ENCODE results near the gene LIPN.
"Not testable (repeated sequence)": the region's sequence is repeated elsewhere in the genome, so short reads cannot be mapped to it uniquely, and the experiment has no call there.

LIPN gene, protein sequence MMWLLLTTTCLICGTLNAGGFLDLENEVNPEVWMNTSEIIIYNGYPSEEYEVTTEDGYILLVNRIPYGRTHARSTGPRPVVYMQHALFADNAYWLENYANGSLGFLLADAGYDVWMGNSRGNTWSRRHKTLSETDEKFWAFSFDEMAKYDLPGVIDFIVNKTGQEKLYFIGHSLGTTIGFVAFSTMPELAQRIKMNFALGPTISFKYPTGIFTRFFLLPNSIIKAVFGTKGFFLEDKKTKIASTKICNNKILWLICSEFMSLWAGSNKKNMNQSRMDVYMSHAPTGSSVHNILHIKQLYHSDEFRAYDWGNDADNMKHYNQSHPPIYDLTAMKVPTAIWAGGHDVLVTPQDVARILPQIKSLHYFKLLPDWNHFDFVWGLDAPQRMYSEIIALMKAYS

GRCh38 chr10:88759366-88760101, at the start of gene LIPN:
Gene LIPN (plus strand): TSS chr10:88760020. CDS start chr10:88761406, 1,386 bp downstream.
- no peak for DNase-seq

- DNase-seq: no peak
Observed at GRCh38 chr10:88715517-88715916, 44.3 kb upstream of the LIPN start.

GRCh38 chr10:88721392-88721791, 38.4 kb upstream of the LIPN start:
- no peak for DNase-seq

DNA sequence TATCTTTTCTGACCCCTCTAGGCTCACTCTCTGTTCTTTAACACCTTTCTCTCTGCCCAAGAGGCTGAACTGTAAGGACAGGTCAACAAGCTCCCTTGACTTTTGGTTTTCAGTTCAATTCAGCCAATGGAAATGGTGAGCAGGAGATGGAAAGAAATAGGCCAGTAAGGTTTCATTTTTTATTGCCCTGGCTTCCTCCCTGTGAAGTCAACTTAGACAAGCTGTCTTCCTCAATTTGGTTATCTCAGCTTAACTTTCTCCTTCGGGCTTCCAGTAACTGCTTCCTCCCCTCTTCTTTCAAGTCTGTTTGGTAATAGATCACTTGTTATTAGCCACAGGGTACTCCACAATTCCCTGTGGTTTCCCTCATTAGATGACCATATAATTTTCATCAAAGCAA, 34.0 kb upstream of the LIPN start:
- no peak for DNase-seq

DNA sequence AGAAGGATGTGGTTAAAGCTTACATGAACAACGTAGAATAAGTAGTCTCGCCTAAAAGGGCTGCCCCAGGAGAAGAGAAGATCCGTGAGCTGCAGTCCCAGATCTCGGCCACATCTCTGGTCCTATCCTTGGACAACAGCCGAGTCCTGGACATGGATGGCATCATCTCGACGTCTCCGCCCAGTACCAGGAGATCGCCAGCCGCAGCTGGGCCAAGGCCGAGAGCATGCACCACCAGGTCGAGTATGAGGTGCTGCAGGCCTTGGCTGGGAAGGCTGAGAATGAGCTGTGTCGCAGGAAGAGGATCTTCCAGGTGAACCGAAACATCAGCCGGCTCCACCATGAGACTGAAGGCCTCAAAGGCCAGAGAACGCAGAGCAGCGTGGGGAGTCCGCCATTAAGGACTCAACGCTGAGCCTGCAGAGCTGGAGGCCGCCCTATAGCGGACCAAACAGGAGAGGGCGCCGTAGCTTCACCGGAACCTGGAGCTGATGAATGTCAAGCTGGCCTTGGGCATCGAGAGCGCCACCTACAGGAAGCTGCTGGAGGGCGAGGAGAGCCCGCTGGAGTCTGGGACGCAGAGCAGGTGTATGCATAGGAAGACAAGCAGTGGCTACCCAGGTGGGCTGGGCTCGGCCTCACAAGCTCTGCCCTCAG, 31.6 kb upstream of the LIPN start:
- DNase-seq: no peak

GRCh38 chr10:88730864-88731263, 29.0 kb upstream of the LIPN start:
- DNase-seq: no peak

DNA sequence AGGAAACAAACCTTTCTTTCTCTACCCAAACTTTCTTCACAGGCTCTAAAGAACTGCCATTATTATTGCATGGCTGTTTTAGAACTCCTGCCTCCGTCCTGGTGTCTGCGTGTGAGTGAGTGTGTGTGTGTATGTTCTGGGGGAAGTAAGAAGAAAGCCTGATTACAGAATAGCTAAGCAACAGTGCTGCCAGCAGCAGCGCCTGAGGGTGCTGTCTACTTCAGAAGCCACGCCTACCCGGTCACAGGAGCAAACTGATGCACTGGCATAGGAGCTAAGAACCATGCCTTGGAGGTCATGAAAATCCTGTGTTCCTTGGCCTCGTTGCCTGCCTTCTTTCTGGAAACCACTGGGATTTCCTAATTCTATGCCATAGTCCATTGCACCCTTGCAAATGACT, 28.5 kb upstream of the LIPN start:
- no peak for DNase-seq

DNA sequence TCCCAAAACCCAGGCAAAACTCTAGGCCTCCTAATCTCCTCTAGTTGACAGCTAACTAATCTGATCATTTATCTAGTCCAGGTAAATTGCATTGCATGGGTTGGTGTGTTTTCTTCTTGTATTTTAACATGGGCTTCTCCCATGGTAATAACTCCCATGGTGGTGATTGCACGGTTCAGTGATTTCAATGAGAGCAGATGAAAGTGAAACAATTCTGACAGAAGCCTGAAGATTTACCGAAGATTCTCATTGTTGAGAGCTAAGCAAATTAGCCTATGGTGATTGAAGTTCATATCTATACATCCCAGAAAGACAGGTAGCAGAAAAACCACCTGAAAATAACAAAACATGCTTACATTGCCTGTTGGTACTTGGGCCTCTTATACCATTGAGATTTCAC, 26.6 kb upstream of the LIPN start:
- DNase-seq: no peak

GRCh38 chr10:88735661-88736060, 24.2 kb upstream of the LIPN start:
- no peak for DNase-seq

DNA sequence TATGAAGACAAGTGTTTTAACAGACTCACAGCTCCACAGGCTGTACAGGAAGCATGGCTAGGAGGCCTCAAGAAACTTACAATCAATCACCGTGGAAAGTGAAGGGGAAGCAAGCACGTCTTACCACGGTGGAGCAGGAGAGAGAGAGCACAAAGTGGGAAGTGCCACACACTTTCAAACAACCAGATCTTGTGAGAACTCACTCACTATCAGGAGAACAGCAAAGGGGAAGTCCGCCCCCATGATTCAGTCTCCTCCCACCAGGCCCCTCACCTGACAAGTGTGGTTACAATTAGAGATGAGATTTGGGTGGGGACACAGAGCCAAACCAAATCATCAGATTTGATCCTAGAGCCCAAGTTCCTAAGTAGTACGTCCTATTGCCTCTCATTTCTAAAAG, 17.9 kb upstream of the LIPN start:
- not testable (repeated sequence) for DNase-seq

GRCh38 chr10:88742448-88742847, 17.4 kb upstream of the LIPN start:
- DNase-seq: no peak

GRCh38 chr10:88744002-88744401, 15.8 kb upstream of the LIPN start:
- no peak for DNase-seq

- no peak for DNase-seq
Observed at GRCh38 chr10:88745633-88746032, 14.2 kb upstream of the LIPN start.

GRCh38 chr10:88754287-88754686, 5.5 kb upstream of the LIPN start:
- DNase-seq: no peak

DNA sequence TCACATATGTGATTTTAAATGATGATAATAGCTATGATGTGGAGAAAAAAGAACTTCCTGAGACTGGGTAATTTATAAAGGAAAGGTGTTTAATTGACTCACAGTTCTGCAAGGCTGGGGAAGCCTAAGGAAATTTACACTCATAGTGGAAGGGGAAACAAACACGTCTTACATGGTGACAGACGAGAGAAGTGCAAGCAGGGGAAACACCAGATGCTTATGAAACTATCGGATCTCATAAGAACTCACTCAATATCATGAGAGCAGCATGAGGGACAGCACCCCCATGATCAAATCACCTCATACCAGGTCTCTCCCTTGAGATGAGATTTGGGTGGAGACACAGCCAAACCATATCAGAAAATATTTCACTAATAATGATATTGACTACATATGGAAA, 4.1 kb upstream of the LIPN start:
- DNase-seq: no peak

- no peak for DNase-seq
Observed at GRCh38 chr10:88756660-88757059, 3.2 kb upstream of the LIPN start.

DNA sequence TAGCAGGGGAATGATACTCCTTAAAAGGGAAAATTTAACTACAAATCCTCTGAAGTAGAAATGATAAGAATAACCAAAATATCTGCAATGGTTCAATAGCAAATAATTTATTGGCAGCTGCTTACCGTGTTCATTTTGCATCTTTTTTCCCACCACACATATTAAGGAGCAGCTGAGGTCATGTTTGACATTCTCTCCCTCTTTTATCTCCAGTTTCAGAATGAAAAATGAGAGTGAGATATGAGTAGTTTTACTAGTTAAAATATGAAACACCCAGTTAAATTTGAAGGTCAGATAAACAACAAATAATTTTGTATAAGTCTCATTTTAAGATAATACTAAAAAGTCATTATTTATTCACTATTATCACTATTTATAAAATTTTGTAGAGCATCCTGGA, 3.1 kb downstream of the LIPN start:
- no peak for DNase-seq

DNA sequence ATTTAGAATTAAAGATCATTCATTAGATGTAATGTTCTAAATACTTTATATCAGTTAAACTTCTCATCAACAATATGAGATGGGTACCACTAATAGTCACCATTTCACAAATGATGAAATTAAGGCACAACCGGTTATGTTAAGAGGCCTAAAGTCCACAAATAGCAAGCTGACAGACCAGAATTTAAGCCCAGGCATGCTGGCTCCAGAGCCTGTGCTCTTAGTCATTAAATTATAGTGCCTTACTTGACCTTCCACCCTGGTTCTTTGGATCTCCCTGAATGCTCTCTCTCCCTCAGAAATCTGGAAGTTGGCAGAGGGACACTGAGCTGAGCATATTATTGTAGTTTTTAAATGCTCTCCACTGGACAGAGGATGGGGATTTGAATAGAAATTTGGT, 3.6 kb downstream of the LIPN start:
- no peak for DNase-seq

DNA sequence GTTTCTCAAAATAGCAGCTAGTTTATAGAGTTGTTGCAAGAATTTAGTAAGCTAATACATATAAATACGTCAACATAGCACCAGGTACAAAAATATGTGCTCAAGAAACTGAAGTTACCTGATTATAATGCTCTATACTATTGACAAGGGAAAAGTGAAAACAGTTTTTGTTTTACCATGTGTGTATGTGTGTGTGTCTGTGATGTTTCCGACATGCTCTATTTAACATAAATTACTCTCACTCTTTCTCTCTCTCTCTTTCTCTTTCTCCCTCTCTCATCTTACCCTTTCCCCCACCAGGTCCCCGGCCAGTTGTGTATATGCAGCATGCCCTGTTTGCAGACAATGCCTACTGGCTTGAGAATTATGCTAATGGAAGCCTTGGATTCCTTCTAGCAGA, 4.3 kb downstream of the LIPN start:
- no peak for DNase-seq

GRCh38 chr10:88765816-88766215, 6.0 kb downstream of the LIPN start:
- no peak for DNase-seq

DNA sequence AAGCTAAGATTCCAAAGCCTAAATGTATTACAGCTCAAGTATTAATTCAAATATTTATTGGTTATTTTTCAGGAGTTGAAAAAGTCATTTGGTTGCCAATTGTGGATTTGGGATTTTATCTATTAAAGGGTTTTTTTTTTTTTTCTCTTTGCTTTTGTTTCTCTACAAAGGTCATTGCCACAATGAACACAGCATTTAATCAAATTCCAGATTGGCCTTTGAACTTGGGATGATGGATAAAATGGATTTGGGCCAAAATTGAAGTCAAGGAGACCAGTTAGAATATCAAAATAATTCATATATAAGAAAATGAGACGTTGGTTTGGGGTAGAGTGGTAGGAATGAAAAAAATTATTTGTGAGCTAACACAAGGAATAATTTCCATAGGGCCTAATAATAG, 9.6 kb downstream of the LIPN start:
- no peak for DNase-seq

GRCh38 chr10:88781206-88781605, 21.4 kb downstream of the LIPN start:
- no peak for DNase-seq

GRCh38 chr10:88782222-88782621, 22.4 kb downstream of the LIPN start:
- no peak for DNase-seq

GRCh38 chr10:88783724-88784123, 23.9 kb downstream of the LIPN start:
- DNase-seq: no peak

Data from cerebellar nuclear complex (tissue), 1 donor.